ENCODE results near the gene RSPO1. TPM values are rescaled to one million over a fixed set of nuclear protein-coding genes. Genes with fewer than 3 reads are reported as not detected.

The RSPO1 gene
- total and polyA plus RNA-seq, 3 donors from 2014 or later = 0.16 to 5.0 (median 0.25) TPM

- no peak for DNase-seq
Measured at GRCh38 chr1:37606481-37607263, 28.0 kb downstream of the RSPO1 start.

GRCh38 chr1:37605806-37606474 lies 28.8 kb downstream of the RSPO1 start:
- no peak for DNase-seq
- Histone ChIP-seq H3K27me3 (no peaks in the 10 kb centered on the region), H3K27ac (no peak overlapping the region), H3K4me1 (peaks cover 9% of the 10 kb centered on the region), H3K36me3 (ENCODE audit: low read depth, missing control alignments) (no peaks in the 10 kb centered on the region), H3K9me3 (no peaks in the 10 kb centered on the region), H3K4me3 (no peak overlapping the region)
- no peak for TF ChIP-seq CTCF (IDR thresholded peaks at IDR 0.05)
- no peak for TF ChIP-seq POLR2A (IDR thresholded peaks at IDR 0.05)
- 83 to 86% methylated on average over 9 of the region's 9 CpGs for WGBS, 2 donors
- intact Hi-C loops (cut with DNase I; ENCODE audit: low total_unique reads) = no loop called here

More at GRCh38 chr1:37606481-37607263, 28.0 kb downstream of the RSPO1 start:
- TF ChIP-seq POLR2A (IDR thresholded peaks at IDR 0.05) (no peak), CTCF (IDR thresholded peaks at IDR 0.05) (no peak)
- no peaks in the 10 kb centered on the region for H3K27me3 ChIP-seq
- 83 to 91% methylated on average over 14 to 15 of the region's 15 CpGs for WGBS, 2 donors
- intact Hi-C loops (cut with DNase I; ENCODE audit: low total_unique reads) = no loop called here
- no peak overlapping the region for H3K4me3 ChIP-seq
- H3K9me3 ChIP-seq = no peaks in the 10 kb centered on the region
- H3K36me3 ChIP-seq (ENCODE audit: low read depth, missing control alignments) = no peaks in the 10 kb centered on the region
- peaks cover 9% of the 10 kb centered on the region for H3K4me1 ChIP-seq
- no peak overlapping the region for H3K27ac ChIP-seq

GRCh38 chr1:37605061-37605650 lies 29.5 kb downstream of the RSPO1 start:
- TF ChIP-seq CTCF (IDR thresholded peaks at IDR 0.05) (no peak), POLR2A (IDR thresholded peaks at IDR 0.05) (no peak)
- H3K27ac ChIP-seq = no peak overlapping the region
- H3K36me3 ChIP-seq (ENCODE audit: low read depth, missing control alignments) = no peaks in the 10 kb centered on the region
- peak; percentile 49 for DNase-seq
- no peaks in the 10 kb centered on the region for H3K9me3 ChIP-seq
- WGBS, 2 donors = 47 to 51% methylated on average over 8 to 12 of the region's 12 CpGs
- no peaks in the 10 kb centered on the region for H3K27me3 ChIP-seq
- no peak overlapping the region for H3K4me3 ChIP-seq
- intact Hi-C loops (cut with DNase I; ENCODE audit: low total_unique reads) = no loop called here
- H3K4me1 ChIP-seq = peaks cover 9% of the 10 kb centered on the region

- Histone ChIP-seq H3K4me1 (peaks cover 9% of the 10 kb centered on the region), H3K4me3 (no peak overlapping the region), H3K36me3 (ENCODE audit: low read depth, missing control alignments) (no peaks in the 10 kb centered on the region), H3K27me3 (no peaks in the 10 kb centered on the region), H3K9me3 (no peaks in the 10 kb centered on the region), H3K27ac (no peak overlapping the region)
- intact Hi-C loops (cut with DNase I; ENCODE audit: low total_unique reads) = no loop called here
- TF ChIP-seq POLR2A (IDR thresholded peaks at IDR 0.05) (no peak), CTCF (IDR thresholded peaks at IDR 0.05) (peak; percentile 32 to 54 (median 34))
- WGBS, 2 donors = 26 to 35% methylated on average over 8 of the region's 8 CpGs
- peak; percentile 40 for DNase-seq
Measured at GRCh38 chr1:37602750-37603694, 31.7 kb downstream of the RSPO1 start.

Measured in testis (tissue), 3 donors.